AG04449 (cell line): ENCODE data around the gene EFHB.
"Not testable (repeated sequence)": the region's sequence is repeated elsewhere in the genome, so short reads cannot be mapped to it uniquely, and the experiment has no call there.

Experiments used
- CTCF ChIA-PET: fragments of 350-600 bp; formaldehyde crosslinking; extraction: SDS; loops from one replicate; lab custom pipeline; 2021; ENCODE audit warnings: antibody characterized with exemption; lab: Yijun Ruan, JAX
- POLR2A ChIA-PET: fragments of 400-600, 350-600 bp; formaldehyde crosslinking; extraction: SDS; loops from one replicate; lab custom pipeline; 2020; ENCODE audit warnings: antibody characterized with exemption, inconsistent platforms; lab: Yijun Ruan, JAX
- DNase-seq: peaks from one replicate; pipeline ENCODE4 v3.0.0-alpha.2; 2010; ENCODE audit warnings: low read depth, low spot score
- H3K4me3 ChIP-seq: 2 replicates; pipeline ENCODE4 v1.5.1; 2011; ENCODE audit warnings: low read depth, mild to moderate bottlenecking, control low read depth, low read length
- TF ChIP-seq, protein P1 (sequence below): IDR thresholded peaks from one replicate; pipeline ENCODE4 v1.5.1; 2011; ENCODE audit warnings: mild to moderate bottlenecking, moderate library complexity, low read length, control low read depth, inconsistent platforms; ENCODE audit not compliant: insufficient read depth; ENCODE audit errors: missing control alignments

EFHB gene

GRCh38 chr3:19911452-19911851 lies 22.6 kb downstream of the EFHB start:
- TF ChIP-seq, protein P1, sequence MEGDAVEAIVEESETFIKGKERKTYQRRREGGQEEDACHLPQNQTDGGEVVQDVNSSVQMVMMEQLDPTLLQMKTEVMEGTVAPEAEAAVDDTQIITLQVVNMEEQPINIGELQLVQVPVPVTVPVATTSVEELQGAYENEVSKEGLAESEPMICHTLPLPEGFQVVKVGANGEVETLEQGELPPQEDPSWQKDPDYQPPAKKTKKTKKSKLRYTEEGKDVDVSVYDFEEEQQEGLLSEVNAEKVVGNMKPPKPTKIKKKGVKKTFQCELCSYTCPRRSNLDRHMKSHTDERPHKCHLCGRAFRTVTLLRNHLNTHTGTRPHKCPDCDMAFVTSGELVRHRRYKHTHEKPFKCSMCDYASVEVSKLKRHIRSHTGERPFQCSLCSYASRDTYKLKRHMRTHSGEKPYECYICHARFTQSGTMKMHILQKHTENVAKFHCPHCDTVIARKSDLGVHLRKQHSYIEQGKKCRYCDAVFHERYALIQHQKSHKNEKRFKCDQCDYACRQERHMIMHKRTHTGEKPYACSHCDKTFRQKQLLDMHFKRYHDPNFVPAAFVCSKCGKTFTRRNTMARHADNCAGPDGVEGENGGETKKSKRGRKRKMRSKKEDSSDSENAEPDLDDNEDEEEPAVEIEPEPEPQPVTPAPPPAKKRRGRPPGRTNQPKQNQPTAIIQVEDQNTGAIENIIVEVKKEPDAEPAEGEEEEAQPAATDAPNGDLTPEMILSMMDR: no peak
- CTCF ChIA-PET: interaction anchor here (1.0 kb wide), 1 partner anchor 10 kb away, joined by 3 read pairs; no protein-coding TSS in a partner anchor
- DNase-seq: no peak
- no peak overlapping the region for H3K4me3 ChIP-seq
- POLR2A ChIA-PET: no interaction called here

- no peak for DNase-seq
- CTCF ChIA-PET: interaction anchor here (1.2 kb wide), 1 partner anchor 17 kb away, joined by 3 read pairs; no protein-coding TSS in a partner anchor
- POLR2A ChIA-PET: interaction anchor here (0.6 kb wide), 1 partner anchor 71 kb away, joined by 3 read pairs; no protein-coding TSS in a partner anchor
- no peak overlapping the region for H3K4me3 ChIP-seq
- TF ChIP-seq, protein P1: no peak
Measured at GRCh38 chr3:19907523-19907922, 26.5 kb downstream of the EFHB start.

- TF ChIP-seq, protein P1: no peak
- ChIA-PET CTCF (no interaction called here), POLR2A (no interaction called here)
- DNase-seq: no peak
- no peak overlapping the region for H3K4me3 ChIP-seq
Measured at GRCh38 chr3:19903649-19904048, 30.4 kb downstream of the EFHB start.

GRCh38 chr3:19901918-19902317 lies 32.1 kb downstream of the EFHB start:
- CTCF ChIA-PET: interaction anchor here (1.1 to 2.3 kb wide), 2 partner anchors 9 to 15 kb away, joined by 3 to 16 read pairs; no protein-coding TSS in a partner anchor
- no peak overlapping the region for H3K4me3 ChIP-seq
- no peak for DNase-seq
- TF ChIP-seq, protein P1: no peak
- POLR2A ChIA-PET: no interaction called here

DNA sequence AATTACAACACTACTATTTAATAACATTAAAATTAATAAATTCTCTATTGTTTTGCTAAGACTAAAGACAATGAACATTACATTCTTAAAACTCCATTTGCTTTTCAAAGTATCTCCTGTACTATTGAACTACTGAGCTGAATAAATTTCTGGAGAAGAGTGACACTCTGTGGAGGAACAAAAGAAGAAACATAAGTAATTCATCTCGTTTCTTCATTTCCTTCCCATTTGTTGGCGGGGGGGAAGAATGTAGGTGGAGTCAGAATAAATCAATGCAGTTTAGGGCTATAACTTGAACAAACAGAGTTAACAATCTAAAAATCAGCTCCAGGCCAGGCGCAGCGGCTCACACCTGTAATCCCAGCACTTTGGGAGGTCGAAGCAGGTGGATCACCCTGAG lies 32.7 kb downstream of the EFHB start:
- ChIA-PET POLR2A (no interaction called here), CTCF (interaction anchor here (1.1 to 2.3 kb wide), 2 partner anchors 10 to 14 kb away, joined by 3 to 16 read pairs; no protein-coding TSS in a partner anchor)
- no peak for DNase-seq
- H3K4me3 ChIP-seq: no peak overlapping the region
- TF ChIP-seq, protein P1: no peak

GRCh38 chr3:19899833-19900232 lies 34.2 kb downstream of the EFHB start:
- H3K4me3 ChIP-seq, POLR2A ChIA-PET, DNase-seq: not testable (repeated sequence)
- CTCF ChIA-PET: interaction anchor here (6.9 kb wide), 1 partner anchor 14 kb away, joined by 61 read pairs; no protein-coding TSS in a partner anchor

GRCh38 chr3:19899264-19899663 lies 34.8 kb downstream of the EFHB start:
- CTCF ChIA-PET: interaction anchor here (1.3 to 6.9 kb wide), 2 partner anchors 13 to 551 kb away, joined by 4 to 61 read pairs; no protein-coding TSS in a partner anchor
- no peak overlapping the region for H3K4me3 ChIP-seq
- TF ChIP-seq, protein P1: no peak
- no peak for DNase-seq
- POLR2A ChIA-PET: no interaction called here
